H1 (cell line): ENCODE measurements around the gene FHAD1. TPM values are rescaled to one million over a fixed set of nuclear protein-coding genes. Genes with fewer than 3 reads are reported as not detected.

Experiments used
- CTCF ChIA-PET: fragments of 300-600 bp; sonication (Branson Sonifier 250); formaldehyde crosslinking; loops from one replicate; lab custom pipeline; 2021; ENCODE audit not compliant: partially characterized antibody; lab: Charles Lee
- POLR2A ChIA-PET: fragments of 300-600 bp; sonication (Branson Sonifier 250); formaldehyde crosslinking; loops from one replicate; lab custom pipeline; 2021; ENCODE audit warnings: inconsistent platforms; ENCODE audit not compliant: partially characterized antibody; lab: Charles Lee
- DNase-seq, 2 experiments: peaks; one replicate each; pipeline versions ENCODE4 v3.0.0 to v3.0.0-alpha.2; 2010 to 2022; ENCODE audit warnings: low spot score in 2 of 2, low read depth in 1 of 2, mixed read lengths in 1 of 2
- FAIRE-seq: peaks from 2 replicates; lab custom pipeline; 2011; peaks lifted over from hg19 to GRCh38; lab: Jason Lieb, UNC
- H2AFZ ChIP-seq: 2 replicates; pipeline ENCODE4 v1.8.1; 2012; ENCODE audit warnings: low read length, inconsistent platforms
- H2AK5ac ChIP-seq: 2 replicates; pipeline ENCODE4 v1.6.1; 2013; ENCODE audit warnings: low read depth, low read length
- H2BK120ac ChIP-seq: replicated peaks from 2 replicates; pipeline ENCODE3; 2013; ENCODE audit warnings: low read depth, low read length, inconsistent platforms
- H2BK12ac ChIP-seq: 2 replicates; pipeline ENCODE4 v1.6.1; 2013; ENCODE audit warnings: low read depth, low read length
- H2BK15ac ChIP-seq: 2 replicates; pipeline ENCODE4 v1.6.1; 2013; ENCODE audit warnings: low read length
- H2BK20ac ChIP-seq: 2 replicates; pipeline ENCODE4 v1.6.1; 2013; ENCODE audit warnings: low read length
- H2BK5ac ChIP-seq: 2 replicates; pipeline ENCODE4 v1.6.1; 2013; ENCODE audit warnings: low read depth, low read length
- H3K14ac ChIP-seq: 2 replicates; pipeline ENCODE4 v1.6.1; 2013; ENCODE audit warnings: inconsistent platforms; ENCODE audit not compliant: insufficient read length
- H3K18ac ChIP-seq: 2 replicates; pipeline ENCODE4 v1.6.1; 2013; ENCODE audit warnings: low read length; ENCODE audit errors: extremely low read depth
- H3K23ac ChIP-seq: 2 replicates; pipeline ENCODE4 v1.6.1; 2013; ENCODE audit warnings: inconsistent platforms; ENCODE audit not compliant: insufficient read length
- H3K23me2 ChIP-seq: 2 replicates; pipeline ENCODE4 v1.6.1; 2013; ENCODE audit warnings: low read depth, low read length
- H3K27ac ChIP-seq: 2 replicates; pipeline ENCODE4 v1.6.1; 2011; ENCODE audit warnings: low read depth, low read length, inconsistent platforms
- H3K27me3 ChIP-seq, 4 experiments: replicated peaks in 1 of 4; 1 replicate in 1 of 4; 2 replicates in 3 of 4; pipeline versions ENCODE4 v1.6.1 to v1.8.1; 2011 to 2013; ENCODE audit warnings: low read length in 3 of 4, mild to moderate bottlenecking in 3 of 4, inconsistent platforms in 2 of 4, mixed read lengths in 2 of 4, moderate library complexity in 1 of 4; ENCODE audit not compliant: control insufficient read depth in 3 of 4, insufficient read depth in 3 of 4; ENCODE audit errors: extremely low read depth in 1 of 4
- H3K36me3 ChIP-seq, 4 experiments: 2 replicates each; pipeline versions ENCODE4 v1.6.1 to v1.8.1; 2011 to 2013; ENCODE audit warnings: mild to moderate bottlenecking in 4 of 4, low read length in 3 of 4, moderate library complexity in 2 of 4, control low read depth in 1 of 4, inconsistent platforms in 1 of 4; ENCODE audit not compliant: insufficient read depth in 4 of 4, control insufficient read depth in 2 of 4
- H3K4ac ChIP-seq: replicated peaks from 2 replicates; pipeline ENCODE3; 2013; ENCODE audit warnings: low read length, low read depth, mixed read lengths, inconsistent platforms; ENCODE audit not compliant: insufficient read length
- H3K4me1 ChIP-seq, 4 experiments: replicated peaks in 1 of 4; 1 replicate in 1 of 4; 2 replicates in 3 of 4; pipeline versions ENCODE4 v1.6.1 to v1.8.1; 2011 to 2013; ENCODE audit warnings: low read length in 3 of 4, inconsistent platforms in 2 of 4, mixed read lengths in 1 of 4; ENCODE audit not compliant: insufficient read depth in 4 of 4, control insufficient read depth in 3 of 4
- H3K4me2 ChIP-seq, 2 experiments: 2 replicates each; pipeline versions ENCODE4 v1.6.1 to v1.8.1; 2011 to 2013; ENCODE audit warnings: low read depth in 2 of 2, low read length in 2 of 2, control low read depth in 1 of 2, inconsistent platforms in 1 of 2, mild to moderate bottlenecking in 1 of 2; ENCODE audit not compliant: insufficient read depth in 1 of 2
- H3K4me3 ChIP-seq, 4 experiments: fragments of 200-600, 300-600 bp in 1 of 4; sonication (generic), shearing (Covaris generic), sonication (Bioruptor Twin) in 1 of 4; 2 replicates each; pipeline versions ENCODE4 v1.5.1 to v1.8.1; 2011 to 2016; ENCODE audit warnings: low read length in 4 of 4, low read depth in 3 of 4, control low read depth in 2 of 4, inconsistent platforms in 2 of 4, mild to moderate bottlenecking in 2 of 4, mixed read lengths in 1 of 4, moderate library complexity in 1 of 4; ENCODE audit not compliant: insufficient read depth in 2 of 4; ENCODE audit errors: extremely low read depth in 1 of 4
- H3K56ac ChIP-seq: replicated peaks from 2 replicates; pipeline ENCODE3; 2013; ENCODE audit warnings: low read depth, mild to moderate bottlenecking, mixed read lengths, low read length, inconsistent platforms; ENCODE audit not compliant: insufficient read length
- H3K79me1 ChIP-seq: 2 replicates; pipeline ENCODE4 v1.6.1; 2013; ENCODE audit warnings: low read depth, low read length, control low read depth
- H3K79me2 ChIP-seq, 2 experiments: 2 replicates each; pipeline versions ENCODE4 v1.6.1 to v1.8.1; 2012 to 2013; ENCODE audit warnings: low read length in 2 of 2, mild to moderate bottlenecking in 2 of 2, inconsistent platforms in 1 of 2; ENCODE audit not compliant: insufficient read depth in 2 of 2, control insufficient read depth in 1 of 2
- H3K9ac ChIP-seq, 4 experiments: replicated peaks in 1 of 4; 1 replicate in 1 of 4; 2 replicates in 3 of 4; pipeline versions ENCODE4 v1.6.1 to v1.8.1; 2011 to 2013; ENCODE audit warnings: low read depth in 3 of 4, low read length in 3 of 4, control low read depth in 2 of 4, mild to moderate bottlenecking in 2 of 4, moderate library complexity in 2 of 4, inconsistent platforms in 1 of 4; ENCODE audit errors: extremely low read depth in 1 of 4
- H3K9me3 ChIP-seq, 2 experiments: 2 replicates each; pipeline versions ENCODE4 v1.6.1 to v1.8.1; 2012 to 2013; ENCODE audit warnings: mild to moderate bottlenecking in 2 of 2, moderate library complexity in 2 of 2, control low read depth in 1 of 2, inconsistent platforms in 1 of 2, low read depth in 1 of 2, low read length in 1 of 2, mixed read lengths in 1 of 2; ENCODE audit not compliant: insufficient read depth in 2 of 2
- H4K20me1 ChIP-seq, 2 experiments: replicated peaks in 1 of 2; 2 replicates each; pipeline versions ENCODE3 to v1.8.1; 2011 to 2013; ENCODE audit warnings: inconsistent platforms in 2 of 2, low read length in 2 of 2, mild to moderate bottlenecking in 1 of 2; ENCODE audit not compliant: insufficient read depth in 2 of 2, control insufficient read depth in 1 of 2
- H4K5ac ChIP-seq: 2 replicates; pipeline ENCODE4 v1.6.1; 2013; ENCODE audit warnings: low read length, low read depth, mixed read lengths, inconsistent platforms; ENCODE audit not compliant: insufficient read length
- H4K8ac ChIP-seq: 2 replicates; pipeline ENCODE4 v1.8.0; 2013; ENCODE audit warnings: mild to moderate bottlenecking, moderate library complexity, low read length, inconsistent platforms; ENCODE audit not compliant: insufficient read depth; ENCODE audit errors: extremely low read depth
- H4K91ac ChIP-seq: replicated peaks from 2 replicates; pipeline ENCODE3; 2013; ENCODE audit warnings: low read length, mixed read lengths, inconsistent platforms; ENCODE audit not compliant: insufficient read length
- BACH1 ChIP-seq: IDR thresholded peaks from 2 replicates; pipeline ENCODE4 v1.6.1; 2012; ENCODE audit warnings: low read length, improper control_type of control experiment
- BCL11A ChIP-seq, 2 experiments: IDR thresholded peaks; one replicate each; pipeline ENCODE4 v1.6.1; 2011; ENCODE audit warnings: low read depth in 2 of 2, low read length in 2 of 2, mild to moderate bottlenecking in 2 of 2
- CEBPB ChIP-seq: IDR thresholded peaks from 2 replicates; pipeline ENCODE4 v1.6.1; 2012; ENCODE audit warnings: low read depth, low read length
- POLR2AphosphoS5 ChIP-seq: IDR thresholded peaks from 2 replicates; pipeline ENCODE4 v1.6.1; 2011; ENCODE audit warnings: low read depth, low read length
- RNF2 ChIP-seq: fragments of 200-900, 300-1000 bp; sonication (generic); IDR thresholded peaks from 2 replicates; pipeline ENCODE4 v1.7.1; 2016; ENCODE audit warnings: borderline replicate concordance, low read depth, mild to moderate bottlenecking, antibody characterized with exemption, low read length; ENCODE audit not compliant: poor library complexity, severe bottlenecking; ENCODE audit errors: missing control alignments
- RXRA ChIP-seq: IDR thresholded peaks from 2 replicates; pipeline ENCODE4 v1.6.1; 2011; ENCODE audit warnings: low read depth, mild to moderate bottlenecking, low read length, moderate library complexity; ENCODE audit not compliant: insufficient read depth
- SAP30 ChIP-seq: fragments of 300-600 bp; sonication (generic); IDR thresholded peaks from 2 replicates; pipeline ENCODE4 v1.7.1; 2012; ENCODE audit warnings: low read length, moderate library complexity, mild to moderate bottlenecking, inconsistent platforms; ENCODE audit not compliant: insufficient read depth, insufficient replicate concordance
- SIX5 ChIP-seq: IDR thresholded peaks from 2 replicates; pipeline ENCODE4 v1.6.1; 2011; ENCODE audit warnings: mild to moderate bottlenecking, low read depth, low read length
- SP1 ChIP-seq: IDR thresholded peaks from 2 replicates; pipeline ENCODE4 v1.6.1; 2011; ENCODE audit warnings: low read depth, low read length
- TCF12 ChIP-seq: IDR thresholded peaks from 2 replicates; pipeline ENCODE4 v1.6.1; 2011; ENCODE audit warnings: low read depth, mild to moderate bottlenecking, low read length
- WGBS, 2 experiments: shearing (Covaris generic) in 1 of 2; methylation state at CpG; one replicate each; pipeline versions ENCODE4 v1.1.6 to v1.1.7; 2013 to 2015; ENCODE audit warnings: low lambda C conversion rate in 2 of 2, mixed read lengths in 2 of 2, inconsistent platforms in 1 of 2, low coverage in 1 of 2, missing lambda C conversion rate in 1 of 2; ENCODE audit not compliant: insufficient replicate concordance in 2 of 2, insufficient coverage in 1 of 2, insufficient read length in 1 of 2; ENCODE audit errors: extremely low coverage in 1 of 2, missing lambda C conversion rate in 1 of 2; 5-methylcytosine and 5-hydroxymethylcytosine counted together
- polyA plus RNA-seq, 7 experiments: library from polyadenylated mRNA; depleted of rRNA in 3 of 7; stranded (reverse) in 5 of 7; unstranded in 2 of 7; fragments of >200 nt in 5 of 7; fragments of 200-250 nt in 2 of 7; gene quantifications; 1 replicate in 5 of 7; 2 replicates in 1 of 7; 4 replicates in 1 of 7; pipeline versions ENCODE4 v1.2.1 to v1.2.3, GENCODE V29; 2011 to 2013; ENCODE audit warnings: missing spikeins in 2 of 7, mixed read lengths in 2 of 7
- total RNA-seq: library from RNA; stranded (reverse); fragmentation: NEBNext Ultra II Directional; extraction: Animal tissue kit (Norgen Biotek cat#: 25700); gene quantifications from 2 replicates; pipeline ENCODE4 v1.2.1, GENCODE V29; 2021
- TF ChIP-seq, protein P1 (sequence below): IDR thresholded peaks from 2 replicates; pipeline ENCODE4 v1.6.1; 2011; ENCODE audit warnings: low read length, improper control_type of control experiment

FHAD1 gene
- total and polyA plus RNA-seq, 2 of the 8 experiments (the other 6 are each of a cell fraction or from before 2014, with no cell fraction given): 0.39 to 0.69 TPM

DNA sequence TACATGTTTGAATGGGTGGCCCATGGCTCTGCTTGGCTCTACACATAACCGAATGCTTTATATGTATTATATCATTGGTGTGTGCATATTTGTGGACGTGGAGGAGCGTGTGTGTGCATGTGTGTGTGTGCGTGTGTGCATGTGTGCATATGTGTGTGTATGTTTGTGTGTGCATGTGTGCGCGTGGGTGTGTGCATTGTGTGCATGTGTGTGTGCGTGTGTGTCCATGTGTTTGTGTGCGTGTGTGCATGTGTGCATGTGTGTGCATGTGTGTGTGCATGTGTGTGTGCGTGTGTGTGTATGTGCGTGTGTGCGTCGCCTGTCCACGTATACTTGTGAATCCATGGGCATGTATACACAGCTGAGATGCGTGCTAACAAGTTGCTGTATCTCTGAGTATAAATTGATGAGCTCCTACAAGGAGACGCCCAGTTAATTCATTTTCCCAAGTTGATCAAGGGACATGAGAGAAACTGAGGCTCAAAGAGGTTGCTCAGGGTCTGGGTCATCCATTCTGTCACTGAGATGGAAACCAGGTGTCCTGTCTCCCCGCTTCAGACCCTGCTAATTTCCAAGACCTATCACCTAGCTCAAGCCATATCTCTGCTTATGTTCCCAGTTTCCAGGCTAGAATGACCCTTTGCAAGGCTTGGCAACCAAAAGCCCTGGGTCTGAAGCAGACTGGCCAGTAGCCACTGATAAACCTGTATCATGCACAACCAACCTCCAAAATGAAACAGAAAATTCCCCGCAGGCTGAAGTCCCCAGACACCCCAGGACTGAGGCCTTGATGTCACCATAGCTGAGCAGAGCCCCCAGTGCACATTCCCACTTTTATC, 188.4 kb downstream of the FHAD1 start:
- Histone ChIP-seq H3K4me2 (no peak overlapping the region), H3K18ac (no peak overlapping the region), H3K4me3 (no peak overlapping the region), H2AFZ (no peak overlapping the region), H3K4me1 (no peaks in the 10 kb centered on the region; a peak in 3 of 7 replicates), H2BK12ac (no peak overlapping the region; the same call in 1 of the 2 replicates), H3K56ac (no peak overlapping the region), H3K79me2 (no peaks in the 10 kb centered on the region), H3K9ac (no peak overlapping the region), H2BK15ac (no peak overlapping the region), H3K4ac (no peak overlapping the region), H3K79me1 (no peaks in the 10 kb centered on the region), H2BK5ac (no peak overlapping the region), H4K8ac (no peak overlapping the region), H4K5ac (no peak overlapping the region), H3K27me3 (no peaks in the 10 kb centered on the region), H4K20me1 (peaks cover 0 to 2% of the 10 kb centered on the region in 2 experiments), H2BK120ac (no peak overlapping the region), H3K36me3 (no peaks in the 10 kb centered on the region), H4K91ac (peak overlapping the region; percentile 76), H2AK5ac (no peak overlapping the region), H3K27ac (no peak overlapping the region), H3K23me2 (peaks cover 2% of the 10 kb centered on the region; the same call in 1 of the 2 replicates), H3K23ac (no peak overlapping the region), H3K14ac (no peak overlapping the region), H2BK20ac (no peak overlapping the region), H3K9me3 (no peaks in the 10 kb centered on the region)
- 79% methylated on average over 16 of the region's 17 CpGs; no CpG with 5 or more reads in 1 of the 2 experiments for WGBS, 2 experiments
- CTCF ChIA-PET: interaction anchor here (1.2 to 3.2 kb wide), 3 partner anchors 9 to 112 kb away, joined by 3 to 20 read pairs (median 6); no protein-coding TSS in a partner anchor
- no peak for DNase-seq
- POLR2A ChIA-PET: interaction anchor here (1.2 to 1.7 kb wide), 2 partner anchors 12 to 25 kb away, joined by 4 to 6 read pairs; no protein-coding TSS in a partner anchor
- FAIRE-seq: no peak
- no peak for TF ChIP-seq RNF2
- no peak for TF ChIP-seq TCF12
- TF ChIP-seq SP1: no peak
- TF ChIP-seq SIX5: no peak
- TF ChIP-seq SAP30: no peak
- no peak for TF ChIP-seq POLR2AphosphoS5
- no peak for TF ChIP-seq BACH1
- no peak for TF ChIP-seq BCL11A (IDR thresholded peaks at IDR 0.05; ENCODE audit: low read depth in 2 of 2, low read length in 2 of 2)
- TF ChIP-seq RXRA: no peak
- TF ChIP-seq CEBPB: no peak
- TF ChIP-seq, protein P1, sequence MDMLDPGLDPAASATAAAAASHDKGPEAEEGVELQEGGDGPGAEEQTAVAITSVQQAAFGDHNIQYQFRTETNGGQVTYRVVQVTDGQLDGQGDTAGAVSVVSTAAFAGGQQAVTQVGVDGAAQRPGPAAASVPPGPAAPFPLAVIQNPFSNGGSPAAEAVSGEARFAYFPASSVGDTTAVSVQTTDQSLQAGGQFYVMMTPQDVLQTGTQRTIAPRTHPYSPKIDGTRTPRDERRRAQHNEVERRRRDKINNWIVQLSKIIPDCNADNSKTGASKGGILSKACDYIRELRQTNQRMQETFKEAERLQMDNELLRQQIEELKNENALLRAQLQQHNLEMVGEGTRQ: no peak
